NCI-H2227 (cell line): ENCODE data around the gene POLR2L.
A peak's percentile ranks its signal among the peaks of the same experiment; 100 is the strongest.

ENCODE experiments used
- DNase-seq: peaks from one replicate; lab custom pipeline; 2025; ENCODE audit not compliant: unreplicated experiment; lab: John Stamatoyannopoulos, UW

Gene POLR2L

DNA sequence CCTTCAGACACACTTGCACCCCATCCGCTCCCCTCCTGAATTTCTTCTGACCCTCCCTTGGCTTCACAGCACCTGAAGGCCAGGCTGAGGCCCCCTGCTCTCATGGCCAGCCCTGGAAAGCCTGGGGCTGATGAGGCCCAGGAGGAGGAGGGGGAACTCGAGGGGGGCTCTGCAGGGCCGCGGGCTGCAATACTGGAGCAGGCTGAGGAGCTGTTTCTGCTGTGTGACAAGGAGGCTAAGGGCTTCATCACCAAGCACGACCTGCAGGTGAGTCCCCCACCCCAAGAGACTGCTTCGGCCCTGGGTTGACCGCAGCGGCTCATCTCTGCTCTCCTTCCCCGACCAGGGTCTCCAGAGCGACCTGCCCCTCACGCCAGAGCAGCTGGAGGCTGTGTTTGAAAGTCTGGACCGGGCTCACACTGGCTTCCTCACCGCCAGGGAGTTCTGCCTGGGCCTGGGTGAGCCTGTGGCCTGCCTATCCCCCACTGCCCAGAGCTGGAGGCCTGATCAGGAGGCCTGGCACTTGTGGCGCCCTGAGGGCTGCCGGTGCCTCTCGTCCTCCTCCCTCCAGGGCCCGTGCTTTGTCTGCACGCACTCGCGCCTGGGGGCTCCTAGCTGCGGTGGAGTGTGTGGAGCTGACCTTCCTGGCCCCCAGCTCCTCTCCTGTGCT, 13.7 kb downstream of the POLR2L start:
- peak; percentile 63 for DNase-seq

DNA sequence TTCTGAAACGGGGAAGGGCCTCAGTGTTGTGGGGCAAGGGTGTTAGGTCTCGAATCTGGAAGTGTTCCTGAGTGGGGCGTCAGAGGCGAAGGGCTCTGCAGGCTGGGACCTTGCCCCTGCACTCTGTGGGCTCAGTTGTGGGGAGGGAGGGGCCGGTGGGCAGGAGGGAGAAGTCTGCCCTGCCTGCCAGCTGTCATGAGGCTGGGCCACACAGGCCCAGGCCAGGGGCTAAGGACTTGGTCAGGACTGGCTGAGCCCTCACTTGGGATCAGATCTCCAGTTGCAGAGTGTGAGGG, 14.5 kb downstream of the POLR2L start, which contains the start of gene CRACR2B:
TSS of gene CRACR2B (plus strand) at position 23 of the 296 bp plus-strand sequence. CDS start 689 bp downstream, outside the sequence.
- no peak for DNase-seq

DNA sequence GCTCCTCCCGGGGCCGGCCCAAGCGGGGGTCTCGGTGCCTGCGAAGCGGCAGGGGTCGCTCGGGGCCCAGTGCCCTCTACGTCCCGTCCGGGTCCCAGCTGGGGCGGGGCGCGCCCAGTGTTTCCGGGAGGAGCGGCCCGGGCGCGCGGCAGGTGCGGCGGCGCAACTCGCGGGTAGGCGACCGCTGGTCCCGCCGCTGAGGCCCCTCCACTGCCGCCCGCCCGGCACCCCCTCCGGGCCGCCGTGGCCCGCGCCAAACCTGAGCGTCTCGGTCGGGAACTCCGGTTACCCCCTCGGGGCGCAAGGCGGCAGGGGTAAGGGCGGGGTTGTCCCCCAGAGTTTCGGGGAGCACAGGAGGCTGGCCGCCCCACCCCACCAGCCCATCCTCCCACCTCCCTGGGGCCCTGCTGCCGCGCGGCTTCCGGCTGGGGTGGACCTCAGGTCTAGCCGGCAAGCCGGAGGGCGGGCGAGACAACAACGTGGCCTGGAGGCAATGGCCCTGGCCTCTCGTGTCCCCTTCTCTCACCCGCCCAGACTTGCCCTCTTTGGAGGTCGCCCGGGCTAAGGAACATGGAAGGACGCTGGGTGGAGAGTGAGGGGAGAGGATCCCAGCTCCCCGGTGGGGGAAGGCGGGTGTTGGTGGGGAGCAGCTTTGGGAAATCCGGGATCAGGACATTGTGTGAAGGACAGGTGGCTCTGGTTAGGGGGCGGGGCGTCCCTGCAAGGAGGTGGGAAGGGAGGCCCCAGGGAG, 15.0 kb downstream of the POLR2L start:
- no peak for DNase-seq

DNA sequence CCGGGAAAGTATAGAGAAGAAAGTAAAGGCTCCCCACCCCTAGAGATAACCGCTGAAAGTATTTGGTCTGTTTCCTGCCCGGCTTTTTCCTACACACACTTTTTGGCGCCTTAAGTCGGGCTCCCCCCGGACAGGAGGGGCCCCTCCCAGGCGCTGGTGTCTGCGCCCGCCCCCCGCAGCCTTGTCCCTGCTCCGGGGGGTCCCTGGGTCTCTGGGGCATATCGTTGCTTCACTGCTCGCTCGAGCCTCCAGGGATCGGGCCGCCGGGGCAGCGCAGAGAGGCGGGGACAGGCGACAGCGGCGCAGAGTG, 15.5 kb downstream of the POLR2L start:
- no peak for DNase-seq

DNA sequence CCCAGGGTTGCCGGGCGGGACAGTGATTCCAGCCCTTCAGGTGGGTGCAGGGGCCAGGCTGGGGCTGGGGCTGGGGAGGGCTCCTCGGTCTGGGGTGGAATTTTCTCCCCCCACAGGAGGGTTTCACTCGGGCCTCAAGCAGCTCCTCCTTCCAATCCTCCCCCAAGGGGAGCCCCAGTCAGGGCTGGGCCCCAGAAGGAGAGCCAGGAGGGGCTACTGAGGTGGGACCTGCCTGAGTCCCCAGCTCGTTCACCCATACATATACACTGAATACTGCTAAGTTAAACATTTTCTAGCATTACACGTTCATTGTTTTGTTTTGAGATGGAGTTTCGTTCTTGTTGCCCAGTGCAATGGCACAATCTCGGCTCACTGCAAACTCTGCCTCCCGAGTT, 16.1 kb downstream of the POLR2L start:
- no peak for DNase-seq

DNA sequence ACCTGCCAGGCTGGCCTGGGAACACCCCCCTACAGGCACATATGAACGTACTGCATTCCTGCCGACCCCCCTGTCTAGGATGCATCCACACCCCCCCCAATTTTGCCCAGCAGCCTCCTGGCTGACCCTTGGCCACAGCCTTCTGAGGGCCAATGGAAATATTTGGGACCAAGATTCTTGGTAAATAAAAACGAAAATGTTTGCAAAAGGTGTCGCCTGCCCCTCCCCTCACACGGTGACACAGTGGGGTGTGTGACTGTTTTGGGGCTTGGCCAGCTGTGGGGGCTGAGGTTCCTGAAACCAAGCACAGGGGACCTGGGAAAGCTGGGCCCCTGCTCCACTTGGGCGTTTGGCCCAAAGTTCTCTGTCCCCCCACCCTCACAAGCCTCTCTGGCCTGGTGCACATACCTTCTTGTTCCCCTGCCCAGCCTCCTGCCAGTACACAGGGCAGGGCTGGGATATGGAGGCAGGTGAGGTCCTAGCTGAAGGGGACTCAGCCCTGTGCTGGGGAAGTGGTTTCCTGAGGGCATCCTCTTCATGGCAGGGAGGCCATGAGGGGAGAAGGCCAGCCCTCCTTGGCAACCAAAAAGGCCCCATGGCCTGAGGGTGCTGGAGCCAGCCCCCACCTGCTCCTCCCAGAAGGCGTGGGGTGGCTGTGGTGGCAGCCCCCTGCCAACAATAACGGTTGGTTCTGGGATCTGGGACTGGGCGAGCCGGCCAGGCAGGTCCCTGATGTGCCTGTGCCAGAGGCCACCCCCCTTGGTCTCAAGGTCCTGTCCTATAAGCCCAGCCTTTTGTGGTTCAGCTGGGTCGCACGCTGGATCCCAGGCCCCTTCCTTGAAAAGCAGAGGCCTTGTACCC, 16.7 kb downstream of the POLR2L start:
- DNase-seq, result no peak

DNA sequence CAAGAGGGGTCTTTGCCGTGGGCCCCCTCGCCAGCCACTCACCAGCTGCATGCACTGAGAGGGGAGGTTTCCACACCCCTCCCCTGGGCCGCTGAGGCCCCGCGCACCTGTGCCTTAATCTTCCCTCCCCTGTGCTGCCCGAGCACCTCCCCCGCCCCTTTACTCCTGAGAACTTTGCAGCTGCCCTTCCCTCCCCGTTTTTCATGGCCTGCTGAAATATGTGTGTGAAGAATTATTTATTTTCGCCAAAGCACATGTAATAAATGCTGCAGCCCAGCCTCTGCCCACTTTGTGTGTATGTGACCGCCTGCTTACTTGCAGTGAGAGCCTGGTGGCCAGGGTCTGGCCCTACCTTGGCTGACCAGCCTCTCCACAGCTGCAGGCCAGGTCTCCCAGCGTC, 17.4 kb downstream of the POLR2L start:
- DNase-seq, result no peak

DNA sequence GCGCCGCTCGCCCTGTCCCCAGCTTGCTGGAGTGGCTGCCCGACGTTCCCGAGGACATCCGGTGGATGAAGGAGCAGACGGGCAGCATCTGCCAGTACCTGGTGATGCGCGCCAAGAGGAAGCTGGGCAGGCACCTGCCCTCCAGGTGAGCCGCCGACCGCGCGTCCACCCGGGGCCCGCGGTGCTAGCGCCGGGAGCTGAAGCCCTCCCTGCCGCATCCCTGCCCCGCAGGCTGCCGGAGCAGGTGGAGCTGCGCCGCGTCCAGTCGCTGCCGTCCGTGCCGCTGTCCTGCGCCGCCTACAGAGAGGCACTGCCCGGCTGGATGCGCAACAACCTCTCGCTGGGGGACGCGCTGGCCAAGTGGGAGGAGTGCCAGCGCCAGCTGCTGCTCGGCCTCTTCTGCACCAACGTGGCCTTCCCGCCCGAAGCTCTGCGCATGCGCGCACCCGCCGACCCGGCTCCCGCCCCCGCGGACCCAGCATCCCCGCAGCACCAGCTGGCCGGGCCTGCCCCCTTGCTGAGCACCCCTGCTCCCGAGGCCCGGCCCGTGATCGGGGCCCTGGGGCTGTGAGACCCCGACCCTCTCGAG, 17.9 kb downstream of the POLR2L start:
- DNase-seq, result no peak

DNA sequence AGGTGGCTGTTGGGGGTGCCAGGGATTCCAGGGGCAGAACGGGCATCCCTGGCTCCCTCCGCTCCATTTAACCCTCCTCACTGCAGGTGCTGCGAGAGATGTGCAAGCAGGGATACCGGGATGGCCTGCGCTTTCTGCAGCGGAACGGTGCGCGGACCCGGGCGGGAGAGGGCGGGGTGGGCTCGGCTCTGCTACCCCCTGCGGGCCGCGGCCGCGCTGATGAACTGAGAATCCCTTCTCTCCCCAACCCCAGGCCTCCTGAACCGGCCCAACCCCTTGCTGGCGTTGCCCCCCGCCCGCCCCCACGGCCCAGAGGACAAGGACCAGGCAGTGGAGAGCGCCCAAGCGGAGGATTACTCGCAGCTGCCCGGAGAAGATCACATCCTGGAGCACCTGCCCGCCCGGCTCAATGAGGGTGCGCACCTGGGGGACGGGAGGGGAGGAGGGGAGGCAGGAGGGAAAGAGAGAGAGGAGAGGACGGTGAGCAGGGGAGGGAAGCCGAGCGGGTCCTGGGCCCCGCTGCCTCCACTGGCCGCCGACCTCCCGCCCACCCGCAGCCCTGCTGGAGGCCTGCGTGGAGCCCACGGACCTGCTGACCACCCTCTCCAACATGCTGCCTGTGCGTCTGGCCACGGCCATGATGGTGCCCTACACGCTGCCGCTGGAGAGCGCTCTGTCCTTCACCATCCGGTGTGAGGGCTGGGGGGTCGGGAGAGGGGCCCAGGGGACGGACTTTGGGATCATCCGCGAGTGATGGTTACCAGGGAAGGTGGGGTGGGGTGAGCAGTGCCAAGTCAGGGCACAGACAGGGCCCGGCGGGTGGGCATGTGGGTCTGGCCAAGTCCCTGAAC, 18.7 kb downstream of the POLR2L start:
- no peak for DNase-seq

DNA sequence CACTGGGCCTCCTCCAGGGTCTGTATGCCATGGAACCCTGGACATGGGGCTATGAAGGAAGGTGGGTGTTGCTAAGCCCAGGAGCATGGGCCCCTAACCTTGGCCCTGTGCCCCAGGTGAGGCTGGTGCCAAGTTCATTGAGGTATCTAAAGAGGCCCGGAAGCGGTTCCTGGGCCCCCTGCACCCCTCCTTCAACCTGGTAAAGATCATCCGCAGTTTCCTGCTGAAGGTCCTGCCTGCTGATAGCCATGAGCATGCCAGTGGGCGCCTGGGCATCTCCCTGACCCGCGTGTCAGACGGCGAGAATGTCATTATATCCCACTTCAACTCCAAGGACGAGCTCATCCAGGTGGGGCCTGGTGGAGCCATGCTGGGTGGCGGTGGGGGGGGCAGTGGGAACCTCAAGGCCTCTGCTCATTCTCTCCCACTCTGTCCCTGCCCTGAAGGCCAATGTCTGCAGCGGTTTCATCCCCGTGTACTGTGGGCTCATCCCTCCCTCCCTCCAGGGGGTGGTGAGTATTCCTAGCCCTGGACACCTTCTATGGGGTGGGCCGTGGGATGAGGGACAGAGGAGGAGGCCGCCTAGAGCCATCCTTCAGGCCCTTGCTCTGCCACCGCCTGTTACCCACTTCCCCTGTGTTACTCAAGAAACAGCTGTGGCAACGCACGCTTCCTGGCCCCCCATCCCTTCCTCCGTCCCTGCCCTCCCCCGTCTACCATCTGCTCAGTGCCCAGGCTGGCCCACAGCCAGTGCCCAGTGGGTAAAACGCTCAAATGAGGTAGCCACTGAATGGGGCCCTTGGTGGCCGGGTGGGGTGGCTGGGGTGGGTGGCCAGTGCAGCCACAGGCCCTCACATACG, 20.6 kb downstream of the POLR2L start:
- no peak for DNase-seq

DNA sequence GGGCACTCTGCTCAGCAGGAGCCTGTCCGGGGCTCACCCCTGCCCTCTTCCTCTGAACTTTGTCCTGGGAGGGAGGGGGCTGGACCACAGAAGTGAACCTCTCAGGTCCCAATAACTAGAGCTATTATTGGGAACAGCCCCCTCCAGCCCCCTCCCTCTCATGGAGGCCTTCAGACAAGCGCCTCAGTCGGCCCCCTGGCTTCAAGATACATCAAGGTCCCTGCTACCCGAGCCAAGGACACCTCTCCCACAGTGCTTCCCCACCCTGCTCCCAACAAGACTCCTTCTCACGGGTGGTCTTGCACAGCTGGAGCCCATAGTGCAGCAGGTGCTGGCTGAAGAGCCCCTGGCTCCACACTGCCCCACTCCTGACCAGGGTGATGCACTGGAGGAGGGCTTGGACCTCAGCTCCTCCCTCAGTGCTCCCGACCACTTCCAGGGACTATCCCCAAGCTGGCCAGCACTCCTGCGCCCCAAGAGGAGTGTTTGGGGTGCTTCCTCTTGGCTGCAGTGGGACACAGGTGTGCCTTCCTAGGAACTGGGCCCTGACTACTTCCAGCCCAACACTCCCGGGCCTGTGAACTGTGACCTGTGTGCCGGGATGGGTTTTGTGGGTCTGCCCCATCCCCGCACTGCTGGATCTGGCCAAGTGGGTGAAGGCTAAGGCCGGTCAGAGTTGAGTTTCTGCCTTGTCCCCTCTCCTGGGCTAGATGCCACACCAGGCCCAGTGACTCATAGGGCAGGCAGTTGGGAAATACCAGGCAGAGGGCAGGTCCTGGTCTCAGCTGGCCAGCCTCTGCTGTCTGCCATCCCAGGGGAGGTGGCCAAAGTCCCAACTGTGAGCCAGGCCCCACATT, 21.4 kb downstream of the POLR2L start:
- DNase-seq, result no peak

DNA sequence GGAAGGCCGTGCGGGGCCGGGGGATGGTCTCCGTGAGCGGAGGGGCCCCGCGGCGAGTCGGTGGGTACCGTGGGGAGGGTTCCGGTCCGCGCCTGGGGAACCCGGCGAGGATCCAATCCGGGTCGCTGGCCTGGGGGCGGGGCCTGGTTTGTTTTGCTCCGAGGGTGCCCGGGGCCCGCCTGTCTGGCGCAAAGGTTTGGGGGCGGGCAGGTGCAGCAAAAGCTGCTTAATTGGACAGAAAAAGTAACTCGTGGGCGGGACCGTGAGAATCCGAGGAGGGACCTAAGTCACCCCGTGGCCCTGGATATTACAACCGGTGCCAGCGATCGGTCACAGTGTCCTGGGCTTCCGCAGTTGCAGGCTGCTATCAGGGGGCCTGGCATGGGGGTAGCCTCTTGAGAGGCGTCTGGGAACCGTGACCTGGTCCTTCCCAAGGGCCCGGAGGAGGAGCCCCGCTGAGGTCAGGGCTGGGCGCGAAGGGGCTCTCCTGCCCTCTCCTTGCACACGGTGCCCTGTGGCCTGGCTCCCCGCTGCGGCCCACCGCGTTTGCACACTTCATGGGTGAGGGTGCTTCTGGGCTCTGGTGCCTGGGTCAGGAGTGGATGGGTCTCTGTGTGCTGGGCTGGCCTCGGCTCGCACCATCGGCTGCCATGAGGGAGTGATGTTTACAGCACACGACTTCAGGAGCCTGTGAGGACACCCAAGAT, 22.2 kb downstream of the POLR2L start:
- DNase-seq, result peak; percentile 86

DNA sequence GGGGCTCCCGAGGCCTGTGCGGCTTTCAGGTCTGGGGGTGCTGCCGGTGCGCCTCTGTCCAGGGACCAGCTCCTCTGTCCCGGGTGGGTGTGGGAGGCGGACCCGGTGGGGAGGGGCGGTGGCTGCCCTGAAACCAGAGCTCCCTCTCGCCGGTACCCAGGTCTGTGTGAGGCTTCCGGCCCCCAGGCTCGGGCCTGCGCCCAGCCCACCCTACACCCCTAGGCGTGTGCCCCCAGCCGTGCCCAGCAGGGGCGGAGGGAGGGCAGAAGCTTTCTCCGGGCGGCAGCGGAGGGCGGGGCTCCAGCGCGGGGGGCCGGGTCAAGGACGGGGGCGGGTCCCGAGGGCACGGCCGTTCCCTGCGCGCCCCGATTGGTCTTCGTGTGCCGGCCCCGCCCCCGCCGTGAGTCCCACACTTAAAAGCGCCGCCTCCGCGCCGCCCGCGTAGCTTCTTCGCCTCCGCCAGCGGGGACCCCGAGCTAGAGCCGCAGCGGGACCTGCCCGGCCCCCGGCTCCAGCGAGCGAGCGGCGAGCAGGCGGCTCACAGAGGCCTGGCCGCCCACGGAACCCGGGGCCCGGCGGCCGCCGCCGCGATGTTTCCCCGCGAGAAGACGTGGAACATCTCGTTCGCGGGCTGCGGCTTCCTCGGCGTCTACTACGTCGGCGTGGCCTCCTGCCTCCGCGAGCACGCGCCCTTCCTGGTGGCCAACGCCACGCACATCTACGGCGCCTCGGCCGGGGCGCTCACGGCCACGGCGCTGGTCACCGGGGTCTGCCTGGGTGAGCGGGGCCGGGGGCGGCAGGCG, 23.0 kb downstream of the POLR2L start:
- DNase-seq, result peak; percentile 97

DNA sequence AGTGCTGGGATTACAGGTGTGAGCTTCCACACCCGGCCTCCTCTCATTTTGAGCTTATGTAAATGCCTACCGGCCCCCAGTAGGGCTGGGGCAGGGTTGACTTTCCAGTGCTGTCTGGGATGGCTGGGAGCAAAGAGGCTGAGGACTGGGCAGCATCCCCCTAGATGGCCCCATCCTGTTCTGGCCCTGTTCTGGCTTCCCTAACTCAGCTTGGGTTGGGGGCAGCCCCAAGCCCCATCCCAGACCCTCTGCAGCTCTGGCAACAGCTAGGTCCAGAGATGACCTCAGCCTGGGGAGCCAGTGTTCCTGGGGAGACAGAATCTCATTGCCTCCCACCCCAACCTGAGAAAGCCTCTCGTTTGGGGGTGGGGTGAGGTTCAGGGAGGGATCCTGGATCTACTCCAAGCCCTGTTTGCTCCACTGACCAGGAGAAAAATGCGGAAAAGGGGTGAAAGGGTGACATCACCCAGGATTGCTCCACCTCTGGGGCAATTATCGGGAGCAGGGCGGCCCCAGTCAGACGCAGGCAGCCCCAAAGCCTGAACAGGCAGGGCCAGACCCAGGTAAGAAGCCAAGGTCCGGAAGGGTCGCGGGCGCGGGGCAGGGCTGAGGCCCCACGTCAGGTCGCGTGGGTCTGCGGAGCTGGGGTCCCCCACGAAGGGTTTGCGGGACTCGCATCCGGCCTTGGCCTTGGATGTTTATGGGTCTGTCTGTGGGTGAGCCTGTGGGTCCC, 23.8 kb downstream of the POLR2L start, which contains the start of gene PNPLA2:
TSS of gene PNPLA2 (plus strand) at position 519 of the 733 bp plus-strand sequence. CDS start 805 bp downstream, outside the sequence.
- no peak for DNase-seq

DNA sequence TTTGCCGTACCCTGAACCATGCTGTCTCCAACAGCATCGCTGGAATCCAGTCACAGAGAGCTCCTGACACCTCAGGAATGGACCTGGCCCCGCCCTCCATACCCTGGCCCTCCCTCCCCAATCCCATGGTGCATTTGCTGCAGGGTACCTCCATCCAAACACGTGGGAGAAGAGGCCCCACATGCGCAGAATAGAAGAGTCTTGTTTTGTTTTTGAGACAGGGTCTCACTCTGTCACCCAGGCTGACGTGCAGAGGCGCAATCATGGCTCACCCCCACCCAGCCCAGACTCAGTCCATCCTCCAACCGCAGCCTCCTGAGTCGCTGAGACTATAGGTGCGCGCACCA, 25.9 kb downstream of the POLR2L start:
- no peak for DNase-seq

DNA sequence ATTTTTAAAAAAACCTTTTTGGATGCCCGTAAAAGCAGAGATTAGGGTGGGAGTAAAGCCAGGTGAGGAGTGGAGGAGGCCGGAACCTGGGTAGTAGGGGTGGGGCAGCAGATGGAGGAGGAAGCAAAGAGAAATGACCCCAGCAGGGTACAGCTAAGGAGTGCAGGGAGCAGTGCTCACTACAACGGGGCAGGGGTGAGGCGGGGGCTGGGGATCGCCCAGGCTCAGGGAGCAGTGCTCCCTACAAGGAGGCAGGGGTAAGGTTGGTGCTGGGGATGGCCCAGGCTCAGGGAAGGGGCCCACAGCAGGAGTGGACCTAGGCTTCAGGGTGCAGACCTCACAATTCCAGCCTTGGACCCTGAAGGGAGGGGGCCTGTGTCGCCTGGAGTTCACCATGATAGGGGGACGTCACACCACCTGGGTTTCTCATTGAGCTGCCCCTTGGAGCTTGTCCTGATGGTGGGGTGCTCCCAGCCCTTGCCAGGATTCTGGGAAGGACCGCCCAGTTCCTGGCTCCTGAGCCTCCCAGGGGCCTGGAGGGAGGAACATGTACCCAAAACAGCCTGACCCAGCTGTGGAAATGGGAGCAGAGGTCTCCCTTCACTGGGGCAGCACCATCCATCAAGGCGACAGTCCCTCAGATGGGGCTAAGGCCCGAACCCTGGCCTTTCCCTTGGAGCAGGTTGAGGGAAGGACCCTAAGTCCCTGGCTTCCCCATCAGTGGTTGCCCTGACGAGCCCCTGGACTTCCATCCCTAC, 26.5 kb downstream of the POLR2L start:
- no peak for DNase-seq
